ENCODE data around the gene KIAA0753.

DNA sequence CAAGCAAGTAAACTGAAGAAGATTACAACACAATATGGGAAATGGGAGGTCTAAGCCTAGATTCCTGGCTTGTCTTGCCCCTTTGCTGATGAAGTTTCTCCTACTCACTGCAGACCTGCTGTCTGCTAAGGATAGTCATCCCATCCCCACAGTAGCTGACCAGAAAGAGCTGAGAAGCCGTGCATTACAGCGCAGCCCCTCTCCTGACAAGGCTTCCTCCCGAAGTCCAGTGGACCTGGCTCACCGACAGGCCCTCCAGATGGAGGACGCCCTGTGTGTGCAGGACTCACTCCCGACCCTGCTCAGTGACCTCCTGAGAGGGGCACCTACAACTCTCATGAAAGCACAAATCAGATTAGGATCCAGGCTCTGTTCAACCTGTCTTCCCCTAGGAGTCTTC is 35.4 kb downstream of the KIAA0753 start:
- no peak for TF ChIP-seq NFE2L2 (IDR thresholded peaks at IDR 0.05; ENCODE audit: low read depth, low read length)
- TF ChIP-seq POLR2A (IDR thresholded peaks at IDR 0.05; ENCODE audit: low read depth, low read length), result no peak
- no peak for TF ChIP-seq CTCF (conservative IDR thresholded peaks at IDR 0.05; ENCODE audit: low read depth, low read length)
- TF ChIP-seq RAD21 (IDR thresholded peaks at IDR 0.05; ENCODE audit: low read length), result no peak
